GM12878 (cell line): Measurements from ENCODE around the gene ESRRB. TPM values are rescaled to one million over a fixed set of nuclear protein-coding genes. Genes with fewer than 3 reads are reported as not detected.

Experiments
- ATAC-seq: fragments of 200-7000 bp; cut with Tn5 transposase; 3 replicates; pipeline ENCODE4 v1.9.1; 2020; ENCODE audit warnings: mild to moderate bottlenecking, moderate library complexity
- BruUV-seq: library from RNA; stranded (reverse); fragments of 400-500 nt; replicated peaks from 2 replicates; lab custom pipeline; 2021; lab: Mats Ljungman, UMichigan
- CTCF ChIA-PET: fragments of 300-600 bp; sonication (Branson Sonifier 250); formaldehyde crosslinking; extraction: SDS; loops from one replicate; lab custom pipeline; 2021; ENCODE audit warnings: inconsistent platforms; lab: Yijun Ruan, JAX
- POLR2A ChIA-PET: fragments of 350-600 bp; formaldehyde crosslinking; extraction: SDS; loops from one replicate; lab custom pipeline; 2021; ENCODE audit warnings: inconsistent platforms; lab: Charles Lee
- RAD21 ChIA-PET: fragments of 300-600 bp; sonication (Branson Sonifier 250); formaldehyde crosslinking; loops from one replicate; lab custom pipeline; 2023; ENCODE audit warnings: antibody characterized with exemption; ENCODE audit not compliant: unreplicated experiment; lab: Charles Lee
- SMC1A ChIA-PET: fragments of 300-600 bp; sonication (Branson Sonifier 250); formaldehyde crosslinking; loops from one replicate; lab custom pipeline; 2023; ENCODE audit not compliant: unreplicated experiment, uncharacterized antibody; lab: Charles Lee
- DNase-seq: peaks from one replicate; pipeline ENCODE4 v3.0.0-alpha.2; 2011; ENCODE audit warnings: low read depth, low spot score
- FAIRE-seq: peaks from 3 replicates; lab custom pipeline; 2011; peaks lifted over from hg19 to GRCh38; lab: Jason Lieb, UNC
- H2AFZ ChIP-seq: 2 replicates; pipeline ENCODE4 v1.6.0; 2011; ENCODE audit warnings: low read depth, low read length, control low read depth; ENCODE audit not compliant: control insufficient read depth
- H3K27ac ChIP-seq: 2 replicates; pipeline ENCODE4 v1.5.1; 2011; ENCODE audit warnings: control low read depth; ENCODE audit not compliant: control insufficient read depth, insufficient read depth
- H3K27me3 ChIP-seq, 2 experiments: replicated peaks in 1 of 2; 2 replicates each; pipeline versions ENCODE4 v1.6.0 to v1.6.1; 2011; ENCODE audit warnings: low read length in 1 of 2; ENCODE audit not compliant: control insufficient read depth in 2 of 2, insufficient read depth in 2 of 2
- H3K36me3 ChIP-seq, 2 experiments: 2 replicates each; pipeline ENCODE4 v1.5.1; 2011; ENCODE audit warnings: low read length in 1 of 2; ENCODE audit not compliant: control insufficient read depth in 2 of 2, insufficient read depth in 2 of 2
- H3K4me1 ChIP-seq: 2 replicates; pipeline ENCODE4 v1.6.1; 2011; ENCODE audit warnings: mild to moderate bottlenecking, low read length, moderate library complexity, mixed read lengths; ENCODE audit not compliant: control insufficient read depth, insufficient read depth
- H3K4me2 ChIP-seq: 2 replicates; pipeline ENCODE4 v1.6.0; 2011; ENCODE audit warnings: control low read depth; ENCODE audit not compliant: control insufficient read depth, insufficient read depth
- H3K4me3 ChIP-seq: fragments of 200-600 bp; sonication (generic); 2 replicates; pipeline ENCODE4 v1.5.1; 2016
- H3K79me2 ChIP-seq: 2 replicates; pipeline ENCODE4 v1.6.0; 2011; ENCODE audit warnings: low read length; ENCODE audit not compliant: control insufficient read depth, insufficient read depth
- H3K9ac ChIP-seq: 2 replicates; pipeline ENCODE4 v1.8.0; 2011; ENCODE audit warnings: low read length, control low read depth, mixed read lengths; ENCODE audit not compliant: control insufficient read depth, insufficient read depth
- H3K9me3 ChIP-seq: replicated peaks from 3 replicates; pipeline ENCODE4 v1.5.1; 2011; ENCODE audit warnings: mild to moderate bottlenecking, low read length; ENCODE audit not compliant: control insufficient read depth, insufficient read depth
- H4K20me1 ChIP-seq: 2 replicates; pipeline ENCODE4 v1.6.0; 2011; ENCODE audit not compliant: control insufficient read depth, insufficient read depth
- ATF3 ChIP-seq: IDR thresholded peaks from 2 replicates; pipeline ENCODE4 v1.6.1; 2011; ENCODE audit warnings: low read depth, mild to moderate bottlenecking, low read length, moderate library complexity, borderline replicate concordance; ENCODE audit errors: extremely low read depth
- CTCF ChIP-seq, 3 experiments: IDR thresholded peaks in 2 of 3; conservative IDR thresholded peaks in 1 of 3; 2 replicates each; pipeline ENCODE4 v1.5.1; 2011; ENCODE audit warnings: low read depth in 3 of 3, low read length in 3 of 3, mild to moderate bottlenecking in 3 of 3, control low read depth in 2 of 3, moderate library complexity in 2 of 3, inconsistent platforms in 1 of 3, mixed read lengths in 1 of 3; ENCODE audit not compliant: control insufficient read depth in 2 of 3, insufficient read depth in 1 of 3; ENCODE audit errors: extremely low read depth in 1 of 3
- E2F8 ChIP-seq: fragments of 450-650 bp; IDR thresholded peaks from 2 replicates; pipeline ENCODE4 v1.6.1; 2018; ENCODE audit warnings: mild to moderate bottlenecking, low read depth, moderate library complexity; ENCODE audit not compliant: partially characterized antibody
- IRF4 ChIP-seq: IDR thresholded peaks from 2 replicates; pipeline ENCODE4 v1.6.1; 2011; ENCODE audit warnings: low read depth, low read length
- JUND ChIP-seq: IDR thresholded peaks from 2 replicates; pipeline ENCODE4 v1.6.1; 2012; ENCODE audit warnings: low read depth, mild to moderate bottlenecking, low read length, improper control_type of control experiment, moderate library complexity
- MLLT1 ChIP-seq: fragments of 450-650 bp; IDR thresholded peaks from 2 replicates; pipeline ENCODE4 v1.6.1; 2016; ENCODE audit warnings: mild to moderate bottlenecking
- NRF1 ChIP-seq: conservative IDR thresholded peaks from 2 replicates; pipeline ENCODE4 v1.6.1; 2011; ENCODE audit warnings: mild to moderate bottlenecking, low read depth, low read length, improper control_type of control experiment
- SMARCA5 ChIP-seq: fragments of 450-650 bp; IDR thresholded peaks from 2 replicates; pipeline ENCODE4 v1.6.1; 2017; ENCODE audit warnings: mild to moderate bottlenecking
- STAT3 ChIP-seq: IDR thresholded peaks from 2 replicates; pipeline ENCODE4 v1.6.1; 2011; ENCODE audit warnings: low read depth, low read length, improper control_type of control experiment
- WGBS: methylation state at CpG from one replicate; pipeline ENCODE4 v1.1.6; 2016; ENCODE audit warnings: low lambda C conversion rate; ENCODE audit not compliant: insufficient replicate concordance, insufficient coverage; ENCODE audit errors: missing lambda C conversion rate; 5-methylcytosine and 5-hydroxymethylcytosine counted together
- in situ Hi-C: fragments of 300-500 bp; cut with MboI; formaldehyde crosslinking; loops from 9 replicates; pipeline ENCODE4 v1.14.3; 2018; ENCODE audit warnings: mixed read lengths
- intact Hi-C: fragments of 100-400 bp; cut with micrococcal nuclease; formaldehyde crosslinking; loops from one replicate; pipeline ENCODE4 v1.14.2; 2022; ENCODE audit not compliant: unreplicated experiment
- polyA plus RNA-seq, 11 experiments: library from polyadenylated mRNA; depleted of rRNA in 4 of 11; unstranded in 6 of 11; stranded (reverse) in 5 of 11; fragments of >200 nt; fragmentation: Nextera tagmentation in 4 of 11; fragmentation: Illumina TruSeq in 1 of 11; extraction: Ambion mirVana in 4 of 11; extraction: Trizol in 1 of 11; gene quantifications; 1 replicate in 1 of 11; 2 replicates in 10 of 11; pipeline versions ENCODE4 v1.2.1 to v1.2.3, GENCODE V29; 2011 to 2016; ENCODE audit warnings: inconsistent platforms in 2 of 11, missing spikeins in 2 of 11, low read depth in 1 of 11
- total RNA-seq, 4 experiments: library from RNA; depleted of rRNA in 3 of 4; stranded (reverse); fragments of >200 nt in 3 of 4; fragmentation: Illumina TruSeq in 1 of 4; extraction: Trizol in 1 of 4; gene quantifications; 2 replicates each; pipeline versions ENCODE4 v1.2.1 to v1.2.3, GENCODE V29; 2013 to 2021
- TF ChIP-seq, protein P1 (sequence below): fragments of 450-650 bp; IDR thresholded peaks from 2 replicates; pipeline ENCODE4 v1.6.1; 2017; ENCODE audit warnings: mild to moderate bottlenecking

Gene ESRRB
- total and polyA plus RNA-seq, 10 of the 15 experiments (the other 5 are each of a cell fraction or from before 2014, with no cell fraction given) = 0.03 to 0.73 (median 0.11) TPM; not detected in 6

DNA sequence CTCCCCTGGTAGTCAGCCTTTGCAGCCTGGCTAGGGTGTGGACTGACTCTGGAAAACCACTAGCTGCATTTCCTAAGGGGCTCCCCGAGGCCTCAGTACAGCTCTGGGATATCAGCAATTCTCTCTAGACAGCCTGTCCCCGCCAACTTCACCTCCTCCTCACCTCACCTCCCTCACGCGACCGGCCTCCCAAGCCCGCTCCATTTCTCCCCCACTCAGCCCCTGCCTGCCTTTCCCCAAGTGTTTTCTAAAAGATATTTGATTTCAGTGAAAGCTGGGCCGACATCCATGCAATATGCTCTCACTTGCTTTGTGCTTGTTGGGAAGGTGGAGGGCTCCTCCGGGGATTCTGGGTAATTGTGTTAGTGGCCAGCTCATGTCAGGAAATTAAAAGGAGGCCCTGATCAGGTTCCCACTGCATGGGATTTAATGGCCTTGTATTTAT, 91.8 kb downstream of the ESRRB start:
- RAD21 ChIA-PET = no interaction called here
- SMC1A ChIA-PET = no interaction called here
- no peaks in the 10 kb centered on the region for H3K27me3 ChIP-seq
- in situ Hi-C loops (no loop called here), intact Hi-C loops (no loop called here)
- no peaks in the 10 kb centered on the region for H3K79me2 ChIP-seq
- CTCF ChIA-PET = interaction anchor here (0.8 kb wide), 1 partner anchor 12 kb away, joined by 5 read pairs; no protein-coding TSS in a partner anchor
- no TSS peak for BruUV-seq
- no peak for ATAC-seq
- no peaks in the 10 kb centered on the region for H3K4me1 ChIP-seq
- no peaks in the 10 kb centered on the region for H3K36me3 ChIP-seq
- H3K9me3 ChIP-seq = no peaks in the 10 kb centered on the region
- H2AFZ ChIP-seq = no peak overlapping the region
- POLR2A ChIA-PET = interaction anchor here (0.6 kb wide), 1 partner anchor 39 kb away, joined by 5 read pairs; no protein-coding TSS in a partner anchor
- FAIRE-seq = no peak
- no peak for DNase-seq
- WGBS = 48% methylated on average over 8 of the region's 8 CpGs
- H3K27ac ChIP-seq = no peak overlapping the region
- H3K4me3 ChIP-seq = no peak overlapping the region
- no peaks in the 10 kb centered on the region for H4K20me1 ChIP-seq
- H3K9ac ChIP-seq = no peak overlapping the region
- H3K4me2 ChIP-seq = no peak overlapping the region
- TF ChIP-seq CTCF (IDR thresholded peaks at IDR 0.05 in 2 of 3, conservative IDR thresholded peaks at IDR 0.05 in 1 of 3; ENCODE audit: control insufficient read depth in 2 of 3, extremely low read depth in 1 of 3, insufficient read depth in 1 of 3, low read depth in 3 of 3, low read length in 3 of 3) (no peak), E2F8 (no peak), STAT3 (no peak), IRF4 (no peak), ATF3 (no peak), SMARCA5 (no peak), NRF1 (no peak), JUND (no peak), MLLT1 (no peak)
- TF ChIP-seq, protein P1, sequence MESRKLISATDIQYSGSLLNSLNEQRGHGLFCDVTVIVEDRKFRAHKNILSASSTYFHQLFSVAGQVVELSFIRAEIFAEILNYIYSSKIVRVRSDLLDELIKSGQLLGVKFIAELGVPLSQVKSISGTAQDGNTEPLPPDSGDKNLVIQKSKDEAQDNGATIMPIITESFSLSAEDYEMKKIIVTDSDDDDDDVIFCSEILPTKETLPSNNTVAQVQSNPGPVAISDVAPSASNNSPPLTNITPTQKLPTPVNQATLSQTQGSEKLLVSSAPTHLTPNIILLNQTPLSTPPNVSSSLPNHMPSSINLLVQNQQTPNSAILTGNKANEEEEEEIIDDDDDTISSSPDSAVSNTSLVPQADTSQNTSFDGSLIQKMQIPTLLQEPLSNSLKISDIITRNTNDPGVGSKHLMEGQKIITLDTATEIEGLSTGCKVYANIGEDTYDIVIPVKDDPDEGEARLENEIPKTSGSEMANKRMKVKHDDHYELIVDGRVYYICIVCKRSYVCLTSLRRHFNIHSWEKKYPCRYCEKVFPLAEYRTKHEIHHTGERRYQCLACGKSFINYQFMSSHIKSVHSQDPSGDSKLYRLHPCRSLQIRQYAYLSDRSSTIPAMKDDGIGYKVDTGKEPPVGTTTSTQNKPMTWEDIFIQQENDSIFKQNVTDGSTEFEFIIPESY = no peak
